SU-DHL-6 (cell line): Measurements from ENCODE around the gene CYP11A1.

Source experiments
- H2AFZ ChIP-seq: fragments of 200-600 bp; sonication (generic); 2 replicates; pipeline ENCODE4 v1.6.1; 2014; ENCODE audit warnings: low read depth, mild to moderate bottlenecking, moderate library complexity, mixed read lengths, antibody characterized with exemption, low read length; ENCODE audit not compliant: severe bottlenecking
- H3F3A ChIP-seq: fragments of 200-600 bp; shearing (Covaris generic); 2 replicates; pipeline ENCODE4 v1.6.0; 2016; ENCODE audit warnings: antibody characterized with exemption, mild to moderate bottlenecking; ENCODE audit not compliant: insufficient read depth
- H3K27ac ChIP-seq: fragments of 200-600 bp; sonication (generic); 2 replicates; pipeline ENCODE4 v1.5.1; 2016; ENCODE audit warnings: low read depth, mild to moderate bottlenecking, low read length, moderate library complexity, mixed read lengths
- H3K27me3 ChIP-seq: fragments of 200-600 bp; sonication (generic), shearing (Covaris generic); 2 replicates; pipeline ENCODE4 v1.6.0; 2014; ENCODE audit warnings: mild to moderate bottlenecking, low read length
- H3K36me3 ChIP-seq: fragments of 200-600 bp; sonication (generic); 2 replicates; pipeline ENCODE4 v1.6.1; 2014; ENCODE audit warnings: mild to moderate bottlenecking, low read length, mixed read lengths
- H3K4me2 ChIP-seq: fragments of 300-600, 200-600 bp; shearing (Covaris generic), sonication (generic); 2 replicates; pipeline ENCODE4 v1.6.0; 2014; ENCODE audit warnings: low read length, low read depth, mild to moderate bottlenecking; ENCODE audit not compliant: poor library complexity, severe bottlenecking
- H3K4me3 ChIP-seq: fragments of 200-600 bp; sonication (generic); 2 replicates; pipeline ENCODE4 v1.5.1; 2014; ENCODE audit warnings: antibody characterized with exemption, low read length, mild to moderate bottlenecking, mixed read lengths; ENCODE audit not compliant: insufficient read depth, poor library complexity, severe bottlenecking
- H3K79me2 ChIP-seq: fragments of 200-600 bp; sonication (generic); 2 replicates; pipeline ENCODE4 v1.6.1; 2014; ENCODE audit warnings: mild to moderate bottlenecking, low read length, moderate library complexity; ENCODE audit not compliant: insufficient read depth
- H3K9ac ChIP-seq: fragments of 200-600 bp; sonication (generic); 2 replicates; pipeline ENCODE4 v1.7.0; 2014; ENCODE audit warnings: mild to moderate bottlenecking, low read length
- H3K9me2 ChIP-seq: fragments of 200-600 bp; sonication (generic); replicated peaks from 2 replicates; pipeline ENCODE4 v1.6.1; 2014; ENCODE audit warnings: low read length; ENCODE audit not compliant: insufficient read depth
- H3K9me3 ChIP-seq: fragments of 200-600 bp; sonication (generic); 2 replicates; pipeline ENCODE4 v1.6.1; 2014; ENCODE audit warnings: low read length, mixed read lengths; ENCODE audit not compliant: insufficient read depth
- H4K20me1 ChIP-seq: fragments of 200-600 bp; sonication (generic); 2 replicates; pipeline ENCODE4 v1.6.1; 2014; ENCODE audit warnings: low read depth, mild to moderate bottlenecking, antibody characterized with exemption, low read length, moderate library complexity, mixed read lengths
- CTCF ChIP-seq: fragments of 200-600 bp; sonication (generic); IDR thresholded peaks from one replicate; pipeline ENCODE4 v1.5.1; 2017; ENCODE audit warnings: antibody characterized with exemption, mild to moderate bottlenecking, low read length, moderate library complexity; ENCODE audit not compliant: insufficient read depth, poor library complexity, severe bottlenecking
- EZH2phosphoT487 ChIP-seq: fragments of 200-600 bp; sonication (generic), shearing (Covaris generic); conservative IDR thresholded peaks from 2 replicates; pipeline ENCODE4 v1.6.1; 2018; ENCODE audit warnings: mild to moderate bottlenecking, antibody characterized with exemption, low read length, moderate library complexity, mixed read lengths

The CYP11A1 gene

GRCh38 chr15:74295800-74296199 lies 71.6 kb downstream of the CYP11A1 start:
- Histone ChIP-seq H3K4me3 (no peak overlapping the region), H3K9me3 (no peaks in the 10 kb centered on the region), H3K27ac (no peak overlapping the region), H2AFZ (no peak overlapping the region), H3K36me3 (no peaks in the 10 kb centered on the region), H4K20me1 (no peaks in the 10 kb centered on the region; the same call in 1 of the 2 replicates), H3K9ac (no peak overlapping the region), H3K79me2 (no peaks in the 10 kb centered on the region), H3K27me3 (no peaks in the 10 kb centered on the region), H3F3A (no peaks in the 10 kb centered on the region), H3K4me2 (no peak overlapping the region), H3K9me2 (no peaks in the 10 kb centered on the region)
- TF ChIP-seq EZH2phosphoT487 = no peak
- no peak for TF ChIP-seq CTCF

DNA sequence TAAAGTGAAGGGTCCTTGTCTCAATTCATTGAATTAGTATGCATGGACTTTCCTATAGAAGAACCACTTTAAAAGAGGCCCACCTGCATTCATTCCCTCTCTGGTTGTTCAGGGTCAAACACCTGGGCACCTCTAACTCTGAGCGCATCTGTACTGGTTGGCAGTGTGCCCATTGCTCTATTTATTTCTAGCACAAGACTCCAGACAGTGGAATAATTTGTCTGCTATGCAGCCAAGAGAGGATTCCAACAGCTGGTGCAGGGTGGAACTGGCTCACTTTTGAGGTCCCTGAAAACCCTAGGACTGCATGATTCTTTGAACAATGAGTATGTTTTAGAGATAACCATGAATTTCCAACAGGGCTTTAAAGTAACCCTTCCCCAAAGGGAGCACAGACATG lies 73.4 kb downstream of the CYP11A1 start:
- Histone ChIP-seq H3K36me3 (no peaks in the 10 kb centered on the region), H3K9ac (no peak overlapping the region), H3K79me2 (no peaks in the 10 kb centered on the region), H2AFZ (no peak overlapping the region), H3K9me2 (no peaks in the 10 kb centered on the region), H4K20me1 (no peaks in the 10 kb centered on the region), H3K4me2 (no peak overlapping the region), H3K27me3 (no peaks in the 10 kb centered on the region), H3K27ac (no peak overlapping the region), H3F3A (no peaks in the 10 kb centered on the region), H3K9me3 (no peaks in the 10 kb centered on the region), H3K4me3 (no peak overlapping the region)
- TF ChIP-seq CTCF (no peak), EZH2phosphoT487 (no peak)

GRCh38 chr15:74293021-74293810 lies 74.2 kb downstream of the CYP11A1 start:
- TF ChIP-seq CTCF = no peak
- no peak for TF ChIP-seq EZH2phosphoT487
- no peaks in the 10 kb centered on the region for H3K36me3 ChIP-seq
- H3K9ac ChIP-seq = no peak overlapping the region
- no peaks in the 10 kb centered on the region for H3K27me3 ChIP-seq
- H2AFZ ChIP-seq = no peak overlapping the region
- H3K79me2 ChIP-seq = no peaks in the 10 kb centered on the region
- H3K4me3 ChIP-seq = no peak overlapping the region
- H3F3A ChIP-seq = no peaks in the 10 kb centered on the region
- H3K27ac ChIP-seq = no peak overlapping the region
- no peaks in the 10 kb centered on the region for H4K20me1 ChIP-seq
- no peaks in the 10 kb centered on the region for H3K9me2 ChIP-seq
- no peak overlapping the region for H3K4me2 ChIP-seq
- H3K9me3 ChIP-seq = no peaks in the 10 kb centered on the region
